ENCODE data around the gene ID1. TPM values are rescaled to one million over a fixed set of nuclear protein-coding genes. Genes with fewer than 3 reads are reported as not detected.
A peak's percentile ranks its signal among the peaks of the same experiment; 100 is the strongest.
"Not testable (repeated sequence)": the region's sequence is repeated elsewhere in the genome, so short reads cannot be mapped to it uniquely, and the experiment has no call there.

ID1 gene
- total RNA-seq, 4 donors from 2014 or later, result 1,083 to 1,350 (median 1,205) TPM

GRCh38 chr20:31570735-31571617, 34.1 kb upstream of the ID1 start:
- H3K4me1 ChIP-seq, result peaks cover 42 to 76% of the 10 kb centered on the region in 2 donors

GRCh38 chr20:31572042-31572700, 32.9 kb upstream of the ID1 start:
- WGBS, 2 donors, result 27 to 30% methylated on average over 15 to 17 of the region's 17 CpGs
- peaks cover 30 to 64% of the 10 kb centered on the region in 2 donors for H3K4me1 ChIP-seq
- no peaks in the 10 kb centered on the region for H3K36me3 ChIP-seq
- intact Hi-C loops (cut with DNase I), result no loop called here
- H3K27ac ChIP-seq, result peak overlapping the region; percentile 92 to 96 (median 95)
- peak overlapping the region in 1 of 3 donors; percentile 37 for H3K4me3 ChIP-seq (replicated peaks in 1 of 3)
- no peak for DNase-seq
- no peaks in the 10 kb centered on the region for H3K27me3 ChIP-seq
- no peaks in the 10 kb centered on the region for H3K9me3 ChIP-seq
- TF ChIP-seq POLR2A (IDR thresholded peaks at IDR 0.05) (no peak), CTCF (IDR thresholded peaks at IDR 0.05) (no peak)

More at GRCh38 chr20:31570735-31571617, 34.1 kb upstream of the ID1 start:
- Histone ChIP-seq H3K27me3 (no peaks in the 10 kb centered on the region), H3K36me3 (no peaks in the 10 kb centered on the region), H3K4me3 (replicated peaks in 1 of 3) (no peak overlapping the region), H3K27ac (peak overlapping the region; percentile 92 to 96 (median 95)), H3K9me3 (no peaks in the 10 kb centered on the region)
- intact Hi-C loops (cut with DNase I), result no loop called here
- WGBS, 2 donors, result 95 to 97% methylated on average over 8 to 21 of the region's 25 CpGs
- DNase-seq, result no peak
- no peak for TF ChIP-seq CTCF (IDR thresholded peaks at IDR 0.05)
- TF ChIP-seq POLR2A (IDR thresholded peaks at IDR 0.05), result no peak

DNA sequence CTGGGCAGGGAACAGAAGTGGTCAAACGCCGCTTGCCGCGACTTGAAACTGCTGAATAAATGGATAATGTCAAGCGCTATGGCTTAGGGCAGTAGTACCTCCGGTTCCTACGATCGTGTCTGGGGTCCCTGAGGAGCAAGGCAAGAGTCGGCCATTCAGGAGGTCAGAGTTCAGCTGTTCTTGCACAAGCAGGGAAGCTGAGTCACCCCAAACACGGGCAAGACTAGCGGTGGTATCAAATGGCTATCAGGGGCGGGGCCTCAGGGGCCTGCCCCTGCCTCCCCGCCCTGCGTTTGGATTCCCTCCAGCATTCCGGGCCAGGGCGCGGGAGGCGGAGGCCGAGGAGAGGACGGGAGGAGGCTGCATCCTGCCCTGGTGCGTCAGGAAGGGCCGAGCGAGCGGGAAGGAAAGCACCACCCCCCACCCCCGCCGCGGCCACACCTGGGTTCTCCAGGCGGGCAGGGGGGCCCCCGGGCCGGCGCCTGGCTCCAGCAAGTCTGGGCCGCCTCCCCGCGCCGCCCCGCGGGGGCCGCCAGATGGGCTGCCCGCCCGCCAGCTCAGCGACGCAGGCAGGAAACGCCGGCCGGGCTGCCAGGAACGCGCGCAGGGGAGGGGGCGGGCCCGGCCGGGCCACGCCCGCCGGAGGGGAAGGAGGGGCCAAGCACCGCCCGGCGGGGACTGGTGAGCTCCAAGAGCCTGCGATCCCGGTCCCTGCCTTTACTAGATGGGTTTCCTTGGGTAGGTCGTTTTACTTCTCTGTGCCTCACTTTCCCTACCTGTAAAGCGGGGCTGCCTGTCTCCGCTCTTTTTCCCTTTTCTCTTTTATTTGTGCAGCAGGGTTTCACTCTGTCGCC, 32.2 kb upstream of the ID1 start:
- Histone ChIP-seq H3K4me1 (peaks cover 28 to 58% of the 10 kb centered on the region in 2 donors), H3K36me3 (no peaks in the 10 kb centered on the region), H3K27ac (peak overlapping the region; percentile 92 to 96 (median 95)), H3K9me3 (no peaks in the 10 kb centered on the region), H3K4me3 (replicated peaks in 1 of 3) (peak overlapping the region in 2 of 3 donors; percentile 30 to 37), H3K27me3 (no peaks in the 10 kb centered on the region)
- TF ChIP-seq POLR2A (IDR thresholded peaks at IDR 0.05) (peak in 1 of 2 donors; percentile 80), CTCF (IDR thresholded peaks at IDR 0.05) (peak in 2 of 6 experiments; percentile 6 to 22)
- peak; percentile 98 to 99 for DNase-seq
- intact Hi-C loops (cut with DNase I), result no loop called here
- 0 to 2% methylated on average over 28 of the region's 63 CpGs for WGBS, 2 donors

DNA sequence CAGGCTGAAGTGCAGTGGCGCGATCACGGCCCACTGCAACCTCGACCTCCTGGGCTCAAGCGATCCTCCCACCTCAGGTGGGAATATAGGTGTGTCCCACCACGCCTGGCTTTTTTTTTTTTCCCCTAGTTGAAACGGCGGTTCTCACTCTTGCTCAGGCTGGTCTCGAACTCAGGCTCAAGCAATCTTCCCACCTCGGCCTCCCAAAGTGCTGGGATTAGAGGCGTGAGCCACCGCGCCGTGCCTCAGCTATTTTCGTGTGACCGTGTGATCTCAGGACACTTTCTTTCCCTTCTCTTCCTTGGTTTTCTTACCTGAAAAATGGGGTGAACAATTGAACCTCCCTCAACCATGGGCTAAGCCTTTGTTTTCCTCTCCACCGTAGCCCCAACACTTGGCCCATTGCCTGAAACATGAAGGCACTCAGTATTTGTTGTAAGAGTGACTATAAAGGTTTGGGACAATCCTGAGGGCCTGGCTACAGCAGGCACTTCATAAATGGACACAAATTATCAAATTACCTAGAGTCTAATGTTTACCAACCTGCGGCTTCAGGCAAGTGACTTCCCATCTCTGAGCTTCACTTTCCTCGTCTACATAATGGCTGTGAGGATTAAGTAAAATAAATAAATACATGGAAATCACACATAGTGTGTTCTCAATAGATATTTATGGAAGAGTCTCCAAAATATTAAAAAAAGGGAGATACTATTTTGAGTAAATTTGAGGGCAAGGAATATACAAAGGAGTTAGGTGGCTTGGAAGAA, 31.4 kb upstream of the ID1 start:
- peak in 1 of 2 donors; percentile 50 for DNase-seq
- intact Hi-C loops (cut with DNase I), result no loop called here
- 42 to 43% methylated on average over 19 of the region's 19 CpGs for WGBS, 2 donors

DNA sequence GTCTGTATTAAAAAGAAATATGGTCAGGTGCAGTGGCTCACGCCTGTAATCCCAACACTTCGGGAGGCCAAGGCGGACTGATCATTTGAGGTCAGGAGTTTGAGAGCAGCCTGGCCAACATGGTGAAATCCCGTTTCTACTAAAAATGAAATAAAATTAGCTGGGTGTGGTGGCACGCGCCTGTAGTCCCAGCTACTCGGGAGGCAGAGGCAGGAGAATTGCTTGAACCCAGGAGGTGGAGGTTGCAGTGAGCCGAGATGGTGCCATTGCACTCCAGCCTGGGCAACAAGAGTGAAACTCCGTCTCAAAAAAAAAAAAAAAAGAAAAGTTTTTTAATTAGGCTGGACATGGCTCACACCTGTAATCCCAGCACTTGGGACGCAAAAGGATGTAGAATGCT, 30.1 kb upstream of the ID1 start:
- intact Hi-C loops (cut with DNase I); H3K36me3 ChIP-seq; H3K4me3 ChIP-seq (replicated peaks in 1 of 3); H3K9me3 ChIP-seq; DNase-seq; H3K27ac ChIP-seq; H3K27me3 ChIP-seq: not testable (repeated sequence)
- 97% methylated on average over 10 of the region's 10 CpGs for WGBS, 2 donors
- H3K4me1 ChIP-seq, result peaks cover 20 to 38% of the 10 kb centered on the region in 2 donors

More for the DNA sequence above, 31.4 kb upstream of the ID1 start:
- H3K27ac ChIP-seq, result peak overlapping the region; percentile 83 to 92 (median 87)
- no peaks in the 10 kb centered on the region for H3K36me3 ChIP-seq
- no peaks in the 10 kb centered on the region for H3K9me3 ChIP-seq
- H3K27me3 ChIP-seq, result no peaks in the 10 kb centered on the region
- peaks cover 28 to 50% of the 10 kb centered on the region in 2 donors for H3K4me1 ChIP-seq
- H3K4me3 ChIP-seq (replicated peaks in 1 of 3), result peak overlapping the region in 2 of 3 donors; percentile 30 to 37
- TF ChIP-seq CTCF (IDR thresholded peaks at IDR 0.05) (peak in 1 of 6 experiments; percentile 23), POLR2A (IDR thresholded peaks at IDR 0.05) (no peak)

Measured in thyroid gland (tissue), 4 donors.